ENCODE measurements around the gene PSMD13. TPM values are rescaled to one million over a fixed set of nuclear protein-coding genes. Genes with fewer than 3 reads are reported as not detected.

The PSMD13 gene
- total and polyA plus RNA-seq, 2 of the 13 experiments (the other 11 are each of a cell fraction or from before 2014, with no cell fraction given), result 83.0 to 117 TPM

- no peak for TF ChIP-seq ZBTB40 (IDR thresholded peaks at IDR 0.05)
- TF ChIP-seq ZBTB40 (CRISPR knock-in tag; IDR thresholded peaks at IDR 0.05), result no peak
- 0 out of 2 replicates have a peak, but pooled peaks have one; percentile 54 for TF ChIP-seq PAWR (CRISPR knock-in tag; IDR thresholded peaks at IDR 0.05; ENCODE audit: borderline replicate concordance)
- TF ChIP-seq AFF4 (CRISPR knock-in tag; IDR thresholded peaks at IDR 0.05), result no peak
- no peak for TF ChIP-seq ZNF136 (CRISPR knock-in tag; IDR thresholded peaks at IDR 0.05; ENCODE audit: low read depth)
- TF ChIP-seq NCOA1 (CRISPR knock-in tag; IDR thresholded peaks at IDR 0.05), result no peak
- no peak for TF ChIP-seq CC2D1A (CRISPR knock-in tag; IDR thresholded peaks at IDR 0.05)
- no peak for TF ChIP-seq ZNF567 (CRISPR knock-in tag; IDR thresholded peaks at IDR 0.05; ENCODE audit: borderline replicate concordance)
- TF ChIP-seq ZNF546 (CRISPR knock-in tag; conservative IDR thresholded peaks at IDR 0.05), result no peak; the same call in 1 of the 2 replicates
- TF ChIP-seq GABPB1 (CRISPR knock-in tag; IDR thresholded peaks at IDR 0.05), result no peak
- no peak for TF ChIP-seq ZNF577 (CRISPR knock-in tag; IDR thresholded peaks at IDR 0.05; ENCODE audit: borderline replicate concordance, low read depth)
- TF ChIP-seq GFI1 (CRISPR knock-in tag; IDR thresholded peaks at IDR 0.05; ENCODE audit: borderline replicate concordance), result no peak
- no peak; the same call in 1 of the 2 replicates for TF ChIP-seq ZNF367 (CRISPR knock-in tag; IDR thresholded peaks at IDR 0.05; ENCODE audit: borderline replicate concordance)
- no peak for TF ChIP-seq HMG20B (CRISPR knock-in tag; conservative IDR thresholded peaks at IDR 0.05)
- TF ChIP-seq, protein P1, sequence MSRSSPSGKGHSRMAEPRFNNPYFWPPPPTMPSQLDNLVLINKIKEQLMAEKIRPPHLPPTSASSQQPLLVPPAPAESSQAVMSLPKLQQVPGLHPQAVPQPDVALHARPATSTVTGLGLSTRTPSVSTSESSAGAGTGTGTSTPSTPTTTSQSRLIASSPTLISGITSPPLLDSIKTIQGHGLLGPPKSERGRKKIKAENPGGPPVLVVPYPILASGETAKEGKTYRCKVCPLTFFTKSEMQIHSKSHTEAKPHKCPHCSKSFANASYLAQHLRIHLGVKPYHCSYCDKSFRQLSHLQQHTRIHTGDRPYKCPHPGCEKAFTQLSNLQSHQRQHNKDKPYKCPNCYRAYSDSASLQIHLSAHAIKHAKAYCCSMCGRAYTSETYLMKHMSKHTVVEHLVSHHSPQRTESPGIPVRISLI (CRISPR knock-in tag; IDR thresholded peaks at IDR 0.05; ENCODE audit: borderline replicate concordance), result no peak
These were observed 591 bp upstream of the PSMD13 start, which contains the start of gene SIRT3 (continued) for GRCh38 chr11:235997-236773.

Measured in HepG2 (cell line).